ENCODE measurements around the gene CST3.

- TF ChIP-seq, protein P1, sequence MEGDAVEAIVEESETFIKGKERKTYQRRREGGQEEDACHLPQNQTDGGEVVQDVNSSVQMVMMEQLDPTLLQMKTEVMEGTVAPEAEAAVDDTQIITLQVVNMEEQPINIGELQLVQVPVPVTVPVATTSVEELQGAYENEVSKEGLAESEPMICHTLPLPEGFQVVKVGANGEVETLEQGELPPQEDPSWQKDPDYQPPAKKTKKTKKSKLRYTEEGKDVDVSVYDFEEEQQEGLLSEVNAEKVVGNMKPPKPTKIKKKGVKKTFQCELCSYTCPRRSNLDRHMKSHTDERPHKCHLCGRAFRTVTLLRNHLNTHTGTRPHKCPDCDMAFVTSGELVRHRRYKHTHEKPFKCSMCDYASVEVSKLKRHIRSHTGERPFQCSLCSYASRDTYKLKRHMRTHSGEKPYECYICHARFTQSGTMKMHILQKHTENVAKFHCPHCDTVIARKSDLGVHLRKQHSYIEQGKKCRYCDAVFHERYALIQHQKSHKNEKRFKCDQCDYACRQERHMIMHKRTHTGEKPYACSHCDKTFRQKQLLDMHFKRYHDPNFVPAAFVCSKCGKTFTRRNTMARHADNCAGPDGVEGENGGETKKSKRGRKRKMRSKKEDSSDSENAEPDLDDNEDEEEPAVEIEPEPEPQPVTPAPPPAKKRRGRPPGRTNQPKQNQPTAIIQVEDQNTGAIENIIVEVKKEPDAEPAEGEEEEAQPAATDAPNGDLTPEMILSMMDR (IDR thresholded peaks at IDR 0.05) = no peak
- TF ChIP-seq POLR2A (IDR thresholded peaks at IDR 0.05) = no peak
These were observed 29.4 kb downstream of the CST3 start for GRCh38 chr20:23608251-23608846.
